ENCODE data around the gene LIPC.

- TF ChIP-seq GATA3 (IDR thresholded peaks at IDR 0.05; ENCODE audit: low read depth, low read length) (no peak), GATA2 (IDR thresholded peaks at IDR 0.05; ENCODE audit: low read depth, low read length) (no peak)
Observed at GRCh38 chr15:58494567-58494966, 62.8 kb downstream of the LIPC start.
